CD4-positive, alpha-beta T cell treated with Interleukin-6 for 4 hours (primary cell): ENCODE data around the gene RASGEF1C.
"Not testable (repeated sequence)": the region's sequence is repeated elsewhere in the genome, so short reads cannot be mapped to it uniquely, and the experiment has no call there.

ENCODE experiments used
- DNase-seq: peaks from one replicate; pipeline ENCODE4 v3.0.0-alpha.2; 2020; ENCODE audit warnings: mixed read lengths

The RASGEF1C gene

DNA sequence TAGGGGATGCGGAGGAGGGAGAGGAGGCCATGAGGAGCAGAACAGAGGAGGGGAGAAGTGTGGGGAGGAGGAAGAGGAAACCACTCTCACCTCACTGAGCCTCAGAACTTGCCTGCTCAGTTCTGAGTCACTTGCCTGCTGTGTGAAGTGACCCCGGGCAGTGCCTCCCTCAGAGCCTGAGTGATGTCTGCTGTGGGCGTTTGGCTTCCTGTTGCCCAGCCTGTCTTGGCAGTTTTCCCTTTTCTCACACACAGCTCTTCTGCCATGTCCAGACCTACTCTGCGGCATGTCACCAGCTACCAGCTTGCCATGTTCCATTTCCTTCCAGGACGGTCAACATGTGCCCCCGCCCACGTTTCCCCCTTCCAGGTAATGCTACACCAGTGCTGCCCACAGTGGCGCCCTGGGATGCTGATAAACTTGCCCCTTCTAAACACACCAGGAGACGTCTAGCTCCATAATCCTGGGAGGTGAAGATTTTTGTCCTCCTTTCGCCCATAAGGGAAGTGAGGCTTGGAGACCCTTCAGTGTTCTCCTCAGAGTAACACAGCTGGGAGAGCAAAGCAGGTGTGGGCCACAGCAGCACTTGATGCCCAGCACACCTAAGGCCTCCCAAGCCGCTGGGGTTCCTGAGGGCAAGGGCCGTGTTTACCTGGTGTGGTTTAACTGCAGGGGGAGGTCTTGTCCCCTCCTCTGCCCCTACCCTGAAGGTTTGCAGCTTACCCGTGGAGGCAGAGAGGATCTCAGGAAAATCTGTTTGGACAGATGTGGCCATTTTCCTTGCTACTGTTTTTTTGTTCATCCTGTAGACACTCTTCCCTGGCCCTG is 73.7 kb downstream of the RASGEF1C start:
- DNase-seq: no peak

DNA sequence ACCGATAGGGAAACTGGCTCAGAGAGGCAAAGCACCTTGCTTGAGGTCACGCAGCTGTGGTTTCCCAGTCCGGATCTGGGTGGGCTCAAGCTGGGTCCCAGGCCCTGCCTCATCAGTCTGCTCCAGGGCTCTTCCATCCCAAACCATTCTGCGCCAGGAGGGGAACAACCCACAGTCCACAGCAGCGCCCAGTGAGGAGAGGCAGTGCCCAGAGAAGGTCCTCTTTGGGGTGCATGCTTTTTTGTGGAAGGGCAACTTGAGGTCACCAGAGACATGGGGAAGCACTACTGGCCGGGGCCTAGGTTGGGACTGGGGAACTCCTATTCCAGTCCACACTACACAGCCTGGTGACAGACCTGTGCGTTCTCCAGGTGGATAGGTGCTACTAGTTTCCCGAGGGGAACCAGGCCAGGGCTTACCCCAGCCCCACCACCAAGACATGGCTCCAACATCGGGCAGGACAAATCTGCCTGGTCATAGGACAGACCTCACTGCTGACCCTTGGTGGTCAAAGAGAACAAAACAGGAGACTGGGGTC is 75.0 kb downstream of the RASGEF1C start:
- no peak for DNase-seq

DNA sequence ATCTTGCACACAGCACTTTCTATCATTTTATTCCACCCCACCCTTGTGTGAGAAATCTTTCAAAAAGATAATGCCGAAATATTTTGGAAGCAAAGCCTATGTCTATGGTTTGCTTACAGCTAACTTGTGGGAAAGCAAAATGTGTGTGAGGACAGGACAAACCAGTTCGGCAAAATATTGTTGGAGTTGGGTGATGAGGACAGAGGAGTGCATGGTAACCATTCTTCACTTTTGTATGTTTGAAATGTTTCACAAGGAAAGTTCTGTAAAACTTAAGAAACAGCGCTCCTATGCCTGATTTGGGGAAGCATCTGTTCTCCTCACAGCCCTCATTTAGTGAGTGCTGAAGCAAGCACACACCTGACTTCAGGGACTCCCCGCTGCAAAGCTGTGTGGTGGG is 75.5 kb downstream of the RASGEF1C start:
- DNase-seq: no peak

DNA sequence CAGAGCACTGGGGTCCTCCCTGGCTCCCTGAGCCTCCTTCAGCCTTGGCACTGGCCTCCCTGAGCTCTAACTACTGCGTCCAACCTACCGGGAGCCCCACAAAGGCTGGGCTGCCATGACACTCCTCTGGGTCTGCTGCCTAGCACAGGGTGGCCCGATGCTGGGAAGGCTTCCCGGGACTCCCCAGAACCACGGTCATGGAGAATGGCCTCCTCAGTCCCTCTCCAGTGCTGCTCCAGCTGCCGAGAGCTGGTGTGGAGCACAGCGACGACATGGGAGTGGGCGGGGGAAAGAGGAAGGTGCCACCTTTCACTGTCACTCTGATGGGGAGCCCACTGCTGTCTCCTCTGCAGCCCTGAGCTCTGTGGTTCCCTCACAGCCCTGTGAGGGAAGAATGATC is 76.0 kb downstream of the RASGEF1C start:
- no peak for DNase-seq

DNA sequence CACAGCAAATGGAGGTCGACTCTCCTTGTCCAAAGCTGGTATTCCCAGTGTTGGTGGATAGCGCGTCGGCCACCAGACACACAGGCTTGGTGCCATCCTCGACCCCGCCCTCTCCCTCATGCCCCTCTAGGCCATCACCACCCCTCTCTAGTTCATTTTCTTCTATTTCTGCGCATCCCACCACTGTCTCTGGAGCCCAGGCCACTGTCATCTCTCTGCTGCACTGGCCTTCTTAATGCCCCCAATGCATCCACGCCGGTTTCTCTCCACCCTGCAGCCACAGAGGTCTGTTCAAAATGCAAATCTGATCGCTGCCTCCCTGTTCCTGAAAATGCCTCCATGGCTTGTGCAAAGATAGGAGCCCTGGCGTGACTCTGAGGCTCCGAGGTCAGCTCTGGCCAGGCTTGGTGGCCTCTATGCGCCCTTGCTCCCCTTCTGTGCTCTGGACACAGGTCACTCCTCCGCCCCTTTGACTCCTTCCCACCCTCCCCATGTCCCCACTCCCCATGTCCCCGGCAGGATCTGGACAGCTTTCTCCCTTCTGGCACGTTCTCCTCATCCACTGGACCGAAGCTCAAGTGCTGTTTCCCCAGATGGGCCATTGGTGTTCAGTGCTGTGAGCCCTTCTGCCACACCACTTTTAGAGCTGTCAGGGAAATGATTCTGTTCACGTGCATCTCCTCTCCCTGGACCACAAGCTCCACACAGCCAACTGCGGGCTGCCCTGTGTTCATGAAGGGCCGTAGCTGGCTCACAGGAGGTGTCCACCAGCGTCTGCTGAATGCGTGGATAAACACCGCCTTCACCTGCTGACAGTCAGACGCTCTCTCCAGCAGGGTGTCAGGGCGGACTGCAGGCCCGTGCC is 77.9 kb downstream of the RASGEF1C start:
- no peak for DNase-seq

DNA sequence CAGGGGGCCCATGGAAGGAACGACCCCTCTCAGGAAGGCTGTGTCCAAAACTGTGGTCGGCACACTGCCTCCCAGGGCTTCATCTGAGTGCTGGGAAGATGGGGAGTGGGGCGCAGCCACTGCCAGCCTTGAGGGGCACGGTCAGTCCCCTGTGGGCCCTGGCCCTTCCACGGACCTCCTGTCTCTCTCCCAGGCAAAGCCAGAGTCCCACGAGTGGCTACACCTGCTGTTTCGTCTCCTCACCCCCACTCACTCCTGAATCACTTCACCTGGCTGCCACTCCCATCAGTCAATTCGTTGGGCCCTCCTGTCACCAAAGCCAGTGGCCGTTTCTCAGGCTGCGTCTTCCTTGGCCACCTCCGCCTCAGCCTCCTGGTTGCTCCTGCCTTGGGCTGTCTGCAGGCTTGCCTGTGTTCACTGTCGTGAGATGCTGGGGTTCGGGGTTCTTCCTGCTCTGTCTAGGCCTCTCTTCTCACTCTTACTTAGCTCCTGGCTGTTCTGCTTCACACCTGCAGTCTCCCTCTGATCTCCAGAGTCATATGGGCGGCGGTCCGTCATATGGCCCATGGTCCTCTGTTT is 78.6 kb downstream of the RASGEF1C start:
- DNase-seq: no peak

DNA sequence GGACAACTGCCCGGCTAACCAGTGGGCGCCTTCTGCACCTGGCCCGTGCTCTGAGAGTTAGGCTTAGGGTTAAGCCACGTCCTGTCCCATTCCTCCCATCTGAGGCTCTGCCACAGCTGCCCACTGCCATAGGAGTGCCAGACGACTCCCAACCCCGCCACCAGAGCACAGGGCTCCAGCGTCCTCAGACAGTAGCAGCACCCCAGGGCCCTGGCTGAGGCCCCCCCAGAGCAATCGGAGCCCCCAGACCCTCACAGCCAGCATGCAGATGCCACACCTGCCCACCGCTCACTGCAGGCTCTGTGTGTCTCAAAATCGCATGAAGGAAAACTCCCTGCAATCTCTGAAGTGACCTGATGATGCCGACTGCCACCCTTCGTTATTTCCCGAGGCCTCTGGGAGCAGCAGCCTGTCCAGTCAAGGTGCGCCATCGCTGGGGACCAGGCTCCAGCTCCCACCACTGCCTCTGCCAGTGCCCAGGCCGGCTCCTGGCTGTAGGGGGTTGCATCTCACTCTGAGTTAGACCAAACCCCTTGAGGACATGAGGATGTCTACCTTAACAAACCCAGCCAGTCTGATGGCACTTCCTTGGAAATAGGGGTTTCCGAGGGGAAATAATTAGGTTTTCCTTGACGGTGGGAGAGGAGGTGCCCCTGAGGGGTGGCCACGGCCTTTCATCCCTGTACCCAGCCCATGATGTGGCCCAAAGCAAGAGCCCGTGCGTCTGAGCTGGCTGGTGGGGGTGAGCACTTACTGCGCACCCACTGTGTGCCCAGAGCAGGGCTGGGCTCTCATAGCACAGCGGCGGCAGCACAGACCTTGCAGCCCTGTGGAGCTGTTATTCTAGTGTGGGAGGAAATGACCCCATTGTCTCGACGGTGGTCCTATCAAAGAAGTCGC is 79.5 kb downstream of the RASGEF1C start:
- no peak for DNase-seq

DNA sequence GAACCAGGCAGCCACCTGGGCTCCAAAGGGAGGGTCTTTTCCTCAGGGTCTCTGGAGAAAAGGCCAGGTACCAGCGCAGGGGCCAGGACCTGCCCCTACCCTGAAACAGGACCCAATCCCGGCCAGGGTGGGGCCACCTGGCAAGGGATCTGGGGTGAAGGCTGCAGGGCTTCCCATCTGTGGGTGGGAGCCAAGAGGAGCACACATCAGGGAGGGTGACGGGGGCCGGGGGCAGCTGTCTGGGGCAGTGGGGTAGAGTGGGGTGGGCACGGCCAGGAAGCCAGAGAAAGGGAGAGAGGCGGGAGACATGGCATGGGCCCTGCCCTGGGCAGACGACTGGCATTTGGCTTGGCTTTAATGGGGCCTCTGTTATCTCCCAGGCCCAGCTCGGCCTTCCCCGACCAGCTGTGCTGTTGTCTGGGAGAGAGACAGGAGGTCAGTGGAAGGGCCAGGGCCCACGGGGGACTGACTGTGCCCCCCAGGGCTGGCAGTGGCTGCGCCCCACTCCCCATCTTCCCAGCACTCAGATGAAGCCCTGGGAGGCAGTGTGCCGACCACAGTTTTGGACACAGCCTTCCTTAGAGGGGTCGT is 80.2 kb downstream of the RASGEF1C start:
- no peak for DNase-seq

DNA sequence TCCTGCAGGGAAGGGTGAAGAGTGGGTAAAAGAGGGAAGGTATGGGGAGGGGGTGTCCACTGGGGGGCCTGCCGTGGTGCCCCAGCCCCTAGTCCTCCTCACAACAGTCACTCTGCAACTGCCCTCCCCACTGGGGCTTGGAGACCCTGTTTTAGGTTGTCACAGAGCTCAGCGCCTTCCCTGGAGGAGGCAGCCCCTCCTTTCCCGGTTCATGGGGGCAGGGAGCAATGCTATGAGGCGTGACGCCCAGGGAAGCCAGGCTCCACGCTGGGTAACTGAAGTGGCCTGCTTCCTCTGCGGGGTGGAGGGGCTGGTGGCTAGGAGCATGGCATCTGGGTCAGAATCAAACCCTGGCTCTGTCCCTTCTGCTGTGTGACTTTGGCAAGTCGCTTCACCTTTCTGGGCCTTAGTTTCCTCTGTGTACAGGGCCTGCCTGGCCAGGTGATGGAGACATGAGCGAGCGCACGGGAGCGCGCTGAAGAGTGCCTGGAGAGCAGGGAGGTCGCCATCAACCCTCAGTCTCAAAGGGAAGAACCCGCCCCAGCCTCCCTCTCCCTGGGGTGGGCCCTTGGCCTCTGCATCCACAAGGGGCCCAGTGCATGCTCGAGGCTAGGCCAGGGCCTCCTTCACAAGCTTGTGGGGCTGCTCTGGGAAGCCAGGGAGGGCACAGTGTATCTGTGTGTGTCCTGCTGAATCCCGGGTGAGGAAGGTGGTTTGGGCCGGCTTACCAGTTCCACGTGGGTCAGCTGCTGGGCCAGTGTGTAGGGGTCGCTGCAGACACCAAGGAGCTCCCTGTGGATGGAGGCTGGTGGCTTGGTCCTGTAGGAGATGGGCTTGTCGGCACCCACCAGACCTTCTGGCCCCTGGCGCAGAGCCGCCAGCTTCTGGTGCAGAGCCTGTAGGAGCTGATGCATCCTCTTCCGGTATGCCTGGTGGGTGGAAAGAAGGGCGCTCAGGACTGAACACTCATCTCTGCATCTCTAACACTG is 81.0 kb downstream of the RASGEF1C start:
- no peak for DNase-seq

DNA sequence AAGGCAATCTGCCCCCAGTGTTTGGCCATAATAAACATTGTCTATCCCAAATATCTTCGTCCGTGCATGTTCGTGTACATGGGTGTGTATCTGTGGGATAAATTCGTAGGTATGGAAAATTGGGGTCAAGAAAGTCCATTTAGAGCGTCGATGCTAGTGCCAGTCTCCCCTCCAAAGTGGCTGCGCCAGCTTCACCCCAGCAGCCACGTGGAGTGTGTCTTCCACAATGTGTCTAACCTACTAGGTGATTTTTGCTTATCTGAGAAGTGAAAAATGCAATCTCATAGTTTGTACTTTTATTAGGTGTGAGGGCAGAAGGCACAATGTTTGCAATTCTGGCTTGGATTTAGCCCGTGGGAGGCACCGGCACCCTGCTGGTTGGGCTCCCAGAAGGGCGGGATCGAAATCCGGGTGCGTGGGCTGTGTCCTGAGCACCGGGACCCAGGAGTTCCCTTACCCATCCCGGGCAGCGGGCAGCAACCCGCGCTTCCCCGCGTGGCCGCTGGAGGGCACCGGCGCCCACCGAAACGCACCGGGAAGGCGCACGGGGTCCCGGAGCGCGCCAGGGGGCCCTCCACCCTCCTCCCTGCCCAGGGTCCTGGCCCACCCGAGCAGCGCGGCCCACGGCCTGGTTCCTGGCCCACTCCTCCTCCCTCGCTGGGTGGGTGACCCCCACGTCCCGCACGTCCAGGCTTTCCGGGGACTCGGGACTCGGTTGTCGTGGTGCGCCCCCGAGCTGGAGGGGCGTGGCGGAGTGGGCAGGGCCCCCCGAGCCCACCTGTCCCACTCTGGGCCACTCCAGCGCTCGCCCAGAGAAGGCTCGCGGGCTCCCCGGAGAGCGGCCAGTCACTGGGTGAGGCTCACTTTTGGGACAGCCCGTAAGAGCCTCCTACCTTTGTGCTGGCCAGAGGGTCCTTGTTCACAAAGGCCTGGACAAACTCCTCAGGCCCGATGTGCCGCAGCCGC is 82.0 kb downstream of the RASGEF1C start:
- DNase-seq: peak; percentile 20

DNA sequence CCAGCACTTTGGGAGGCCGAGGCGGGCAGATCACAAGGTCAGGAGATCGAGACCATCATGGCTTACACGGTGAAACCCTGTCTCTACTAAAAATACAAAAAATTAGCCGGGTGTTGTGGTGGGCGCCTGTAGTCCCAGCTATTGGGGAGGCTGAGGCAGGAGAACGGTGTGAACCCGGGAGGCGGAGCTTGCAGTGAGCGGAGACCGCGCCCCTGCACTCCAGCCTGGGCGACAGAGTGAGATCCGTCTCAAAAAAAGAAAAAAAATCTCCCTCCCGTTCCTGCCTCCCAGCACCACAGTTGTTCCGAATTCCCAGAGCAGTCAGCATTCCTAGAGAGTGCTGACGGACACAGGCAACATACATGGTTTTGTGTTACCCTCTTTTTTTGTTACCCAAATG is 82.9 kb downstream of the RASGEF1C start:
- DNase-seq: not testable (repeated sequence)

DNA sequence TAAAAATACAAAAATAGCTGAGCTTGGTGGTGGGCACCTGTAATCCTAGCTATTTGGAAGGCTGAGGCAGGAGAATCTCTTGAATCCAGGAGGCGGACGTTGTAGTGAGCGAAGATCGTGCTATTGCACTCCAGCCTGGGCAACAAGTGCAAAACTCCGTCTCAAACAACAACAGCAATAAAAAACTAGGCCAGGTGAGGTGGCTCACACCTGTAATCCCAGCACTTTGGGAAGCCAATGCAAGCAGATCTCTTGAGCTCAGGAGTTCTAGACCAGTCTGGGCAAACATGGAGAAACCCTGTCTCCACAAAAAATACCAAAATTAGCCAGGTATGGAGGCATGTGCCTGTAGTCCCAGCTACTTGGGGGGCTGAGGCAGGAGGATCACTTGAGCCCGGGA is 84.3 kb downstream of the RASGEF1C start:
- not testable (repeated sequence) for DNase-seq

DNA sequence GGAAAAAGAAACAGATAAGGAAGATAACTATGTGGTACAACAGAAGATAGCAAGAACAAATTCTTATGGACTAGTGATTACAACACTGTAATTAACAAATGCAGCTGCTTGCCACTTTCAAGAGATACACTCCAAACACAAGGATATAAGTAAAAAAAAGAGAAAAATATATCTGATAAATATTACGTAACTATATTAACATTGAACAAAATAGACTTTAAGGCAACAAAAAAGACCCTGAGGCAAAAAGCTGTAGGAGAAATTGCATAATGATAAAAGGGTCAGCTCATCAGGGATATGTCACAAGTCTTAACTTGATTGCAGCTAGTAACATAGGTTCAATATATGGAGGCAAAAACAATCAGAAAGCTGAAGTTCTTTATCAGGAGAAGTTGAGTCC is 86.1 kb downstream of the RASGEF1C start:
- no peak for DNase-seq

DNA sequence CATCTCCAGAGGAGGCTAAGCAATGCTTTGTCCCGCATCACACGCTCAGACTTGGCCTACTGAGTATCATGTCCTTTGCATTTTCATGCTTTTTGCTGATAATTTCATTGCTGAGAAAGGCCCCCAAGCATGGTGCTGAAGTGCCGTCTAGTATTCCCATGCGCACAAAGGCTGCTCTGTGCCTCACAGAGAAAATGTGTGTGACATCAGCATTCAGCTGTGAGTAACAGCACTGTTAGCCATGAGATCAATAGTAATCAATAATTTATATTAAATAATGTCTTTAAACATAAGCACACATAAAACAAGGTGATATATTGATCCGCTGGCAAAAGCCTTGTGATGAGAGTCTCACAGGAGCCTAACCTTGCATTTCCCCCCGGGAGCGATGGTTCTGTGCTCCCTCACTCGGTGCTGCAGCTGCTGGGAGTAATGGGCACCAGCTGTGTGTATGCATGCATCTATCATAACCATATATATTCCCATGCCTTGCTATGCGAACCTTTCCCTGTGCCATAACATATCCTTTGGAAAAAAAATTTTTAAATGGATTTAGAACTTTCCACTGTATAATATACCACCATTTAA is 87.1 kb downstream of the RASGEF1C start:
- no peak for DNase-seq

DNA sequence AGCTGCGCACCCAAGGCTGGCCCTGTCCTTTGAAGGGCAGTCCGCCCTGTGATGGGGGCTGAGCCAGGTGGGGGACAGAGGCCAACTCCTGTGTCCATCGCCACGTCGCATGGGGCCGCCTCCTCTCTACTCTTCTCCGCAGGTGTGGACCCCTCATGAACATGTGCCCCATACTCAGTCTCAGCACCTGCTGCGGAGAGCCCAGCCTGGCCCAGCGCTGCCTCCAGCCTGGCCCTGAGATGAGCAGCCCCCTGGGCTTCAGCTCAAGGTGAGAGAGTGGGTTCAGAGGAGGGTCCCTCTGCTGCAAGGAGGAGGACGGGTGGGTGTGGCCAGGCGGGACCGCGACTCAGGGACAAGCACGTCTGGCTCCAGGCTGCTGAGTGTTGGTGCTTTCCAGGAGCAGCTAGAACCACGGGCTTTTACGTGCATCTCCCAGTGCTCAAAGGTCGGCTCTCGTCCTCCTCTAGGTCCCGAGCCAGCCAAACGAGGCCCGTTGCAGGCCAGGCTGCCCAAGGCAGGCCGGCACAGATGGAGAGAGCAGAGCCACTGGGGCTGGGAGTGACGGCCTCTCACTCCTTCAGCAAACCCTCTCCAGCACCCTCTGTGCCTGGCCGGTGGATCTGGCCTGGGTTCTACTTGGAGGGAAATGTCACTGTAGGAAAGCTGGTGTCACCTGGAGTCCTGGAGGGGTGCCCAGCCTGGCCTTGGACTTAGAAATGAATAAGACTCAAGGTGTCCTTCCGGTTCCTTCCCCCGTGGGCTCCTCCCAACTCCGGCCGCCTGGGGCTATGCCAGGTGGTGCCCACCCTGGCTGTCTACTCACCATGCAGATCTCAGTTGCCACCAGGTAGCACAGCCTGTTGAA is 88.5 kb downstream of the RASGEF1C start:
- no peak for DNase-seq

DNA sequence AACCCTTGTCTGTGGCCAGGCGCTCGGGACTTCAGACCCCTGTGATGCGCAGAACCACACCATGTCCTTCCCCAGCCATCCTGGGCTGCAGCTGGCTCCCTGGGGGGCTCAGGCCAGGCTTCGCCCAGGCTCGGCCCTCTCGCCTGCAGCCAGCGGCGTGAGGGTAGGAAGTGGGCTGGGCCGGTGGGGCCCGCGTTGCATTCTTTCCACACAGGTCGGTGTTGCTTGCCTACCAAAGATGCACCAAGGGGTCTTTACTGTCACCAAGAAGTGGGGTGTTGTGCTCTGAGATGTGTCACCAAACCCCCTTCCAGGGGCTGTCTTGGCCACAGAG is 89.1 kb downstream of the RASGEF1C start:
- no peak for DNase-seq

DNA sequence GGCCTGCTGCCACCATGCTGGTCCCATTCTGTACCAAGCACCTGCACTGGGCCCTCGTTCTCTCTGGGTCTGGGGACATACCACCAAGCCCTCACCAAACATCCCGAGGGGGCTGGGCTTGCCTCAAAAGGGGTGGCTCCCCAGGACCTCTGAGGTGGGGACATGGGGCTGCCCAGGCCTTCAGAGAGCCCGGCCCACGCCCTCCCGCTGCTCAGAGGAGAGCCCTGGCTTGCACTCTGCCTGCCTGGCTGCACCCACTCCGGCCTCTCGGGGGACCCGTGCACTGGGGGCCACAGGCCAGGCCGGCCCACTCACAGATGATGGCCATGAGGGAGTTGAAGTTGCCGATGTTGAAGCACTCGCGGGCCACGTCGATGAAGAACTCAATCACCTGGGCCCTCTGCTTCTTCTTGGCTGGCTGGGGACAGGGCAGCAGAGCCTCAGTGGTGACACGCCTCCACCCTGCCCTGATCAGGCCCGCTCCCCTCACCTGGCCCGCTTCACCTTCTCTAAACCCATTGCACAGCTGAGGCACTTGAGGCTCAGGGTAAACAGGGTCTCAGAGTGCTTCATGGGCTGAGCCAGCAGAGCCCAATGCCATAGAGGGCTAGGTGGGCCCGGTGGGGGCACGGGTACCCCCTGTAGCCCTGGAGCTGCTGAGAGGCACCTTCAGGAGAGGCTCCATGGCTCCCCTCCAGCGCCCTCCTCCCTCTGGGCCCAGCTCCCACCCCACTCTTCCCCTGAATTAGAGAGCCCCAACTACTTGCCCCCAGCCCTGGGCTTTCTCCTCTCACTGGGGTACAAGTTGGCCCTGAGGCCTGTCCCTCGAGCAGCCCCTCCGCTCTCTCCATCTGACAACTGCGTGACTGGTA is 89.7 kb downstream of the RASGEF1C start:
- no peak for DNase-seq
